HG03558 (cell line): ENCODE data around the gene NPIPA8.
"Not testable (repeated sequence)": the region's sequence is repeated elsewhere in the genome, so short reads cannot be mapped to it uniquely, and the experiment has no call there.

Source experiments
- ATAC-seq: cut with Tn5 transposase; IDR thresholded peaks from one replicate; pipeline ENCODE4 v1.9.1; 2021; ENCODE audit warnings: moderate number of reproducible peaks; ENCODE audit not compliant: unreplicated experiment; ENCODE audit errors: extremely low read depth

NPIPA8 gene

DNA sequence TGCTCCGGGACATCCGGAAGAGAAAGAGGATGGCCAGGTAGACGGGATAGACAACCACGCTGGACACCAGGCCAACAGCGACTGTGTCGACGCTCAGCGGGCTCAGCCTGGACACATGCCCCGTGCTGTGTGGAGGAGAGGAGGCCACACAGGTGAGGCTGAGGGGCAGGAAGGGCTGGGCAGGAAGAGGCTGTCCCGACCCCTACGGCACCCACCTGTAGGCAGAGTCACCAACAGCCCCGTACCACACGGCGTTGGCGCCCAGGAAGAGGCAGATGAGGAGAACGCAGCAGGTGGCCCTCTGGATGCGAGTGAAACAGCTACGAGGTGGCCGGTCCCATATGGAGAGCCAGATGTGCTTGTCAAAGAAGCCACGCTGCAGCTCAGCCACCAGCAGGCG, at the start of gene NPIPA8:
Gene NPIPA8 (minus strand): TSS at position 101 of the 400 bp plus-strand sequence. CDS start 4,074 bp downstream, outside the sequence.
- ATAC-seq = not testable (repeated sequence)

DNA sequence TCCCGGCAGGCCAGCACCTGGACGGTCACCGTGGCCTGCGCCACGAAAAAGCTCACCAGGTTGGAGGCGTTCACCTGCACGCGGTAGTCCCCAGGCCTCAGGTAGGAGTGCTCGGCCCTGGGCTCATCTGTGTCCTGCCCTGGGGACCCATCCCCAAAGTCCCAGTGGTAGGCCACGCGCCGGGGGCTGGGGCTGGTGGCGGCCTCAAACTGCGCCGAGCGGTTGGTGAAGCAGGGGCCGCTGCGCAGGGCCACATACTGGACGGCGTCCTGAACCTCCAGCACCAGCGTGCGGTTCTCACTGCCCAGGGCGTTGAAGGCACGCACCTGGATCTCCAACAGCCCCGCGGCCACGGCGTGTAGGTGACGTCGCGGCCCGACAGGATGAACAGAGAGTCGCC, 48.7 kb upstream of the NPIPA8 start:
- not testable (repeated sequence) for ATAC-seq

DNA sequence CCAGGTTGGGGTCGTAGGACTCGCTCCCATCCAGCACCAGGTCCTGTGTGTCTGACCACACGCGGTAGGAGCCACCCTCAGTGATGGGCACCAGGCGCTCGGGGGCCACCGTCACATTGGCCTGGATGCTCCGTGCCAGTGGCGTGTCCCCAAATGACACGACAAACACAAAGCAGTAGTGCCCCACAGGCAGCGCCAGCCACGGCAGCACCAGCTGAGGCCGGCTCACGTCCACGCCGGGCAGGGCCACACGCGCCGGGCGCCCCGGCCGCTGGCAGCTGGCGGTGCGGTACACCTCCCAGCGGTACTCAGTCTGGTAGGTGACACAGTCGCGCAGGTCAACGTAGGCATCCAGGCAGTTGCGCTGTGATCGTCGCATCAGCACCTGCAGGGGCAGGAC, 48.3 kb upstream of the NPIPA8 start:
- ATAC-seq = not testable (repeated sequence)

DNA sequence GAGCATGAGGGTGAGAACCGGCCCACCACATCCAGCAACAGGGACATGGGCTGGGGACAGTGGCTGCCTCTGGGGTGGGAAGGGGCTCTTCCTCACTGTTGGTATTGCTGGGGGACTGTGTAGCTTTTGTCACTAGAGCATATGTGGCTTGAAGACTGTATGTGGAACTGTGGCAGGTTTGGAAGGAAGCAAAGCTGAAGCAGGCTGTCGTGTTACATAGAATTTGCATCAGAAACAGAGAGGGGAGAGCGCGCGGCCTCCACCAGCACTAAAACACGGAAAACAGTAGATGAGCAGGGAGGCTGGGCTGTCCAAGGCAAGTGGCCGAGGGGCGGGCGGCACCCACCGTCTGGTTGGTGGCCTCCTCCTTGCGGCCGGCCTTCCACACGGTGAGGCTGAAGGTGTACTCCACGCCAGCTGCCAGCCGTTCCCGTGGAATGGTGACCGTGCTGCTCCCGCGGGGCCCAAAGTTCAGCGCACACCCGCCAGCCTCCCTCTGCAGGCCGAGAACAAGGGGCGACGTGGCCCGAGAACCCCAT, 47.6 kb upstream of the NPIPA8 start:
- ATAC-seq = not testable (repeated sequence)

DNA sequence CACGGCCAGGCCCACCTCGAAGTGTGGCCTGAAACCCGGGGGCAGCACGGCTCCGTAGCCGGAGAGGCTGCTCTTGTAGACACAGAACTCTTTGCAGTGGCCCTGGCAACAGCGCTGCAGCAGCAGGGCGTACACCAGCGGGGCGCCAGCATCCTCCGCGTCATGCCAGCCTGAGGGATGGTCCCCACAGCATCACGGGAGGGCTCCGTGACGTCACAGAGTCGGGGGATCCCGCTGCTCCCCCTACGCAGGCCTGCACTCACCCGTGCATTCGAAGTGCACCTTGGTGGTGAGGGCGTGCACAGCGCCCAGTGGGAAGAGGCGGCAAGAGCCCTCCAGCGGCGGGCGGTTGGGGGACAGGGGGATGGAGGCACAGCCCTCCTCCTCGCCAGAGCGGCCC, 46.2 kb upstream of the NPIPA8 start:
- not testable (repeated sequence) for ATAC-seq

DNA sequence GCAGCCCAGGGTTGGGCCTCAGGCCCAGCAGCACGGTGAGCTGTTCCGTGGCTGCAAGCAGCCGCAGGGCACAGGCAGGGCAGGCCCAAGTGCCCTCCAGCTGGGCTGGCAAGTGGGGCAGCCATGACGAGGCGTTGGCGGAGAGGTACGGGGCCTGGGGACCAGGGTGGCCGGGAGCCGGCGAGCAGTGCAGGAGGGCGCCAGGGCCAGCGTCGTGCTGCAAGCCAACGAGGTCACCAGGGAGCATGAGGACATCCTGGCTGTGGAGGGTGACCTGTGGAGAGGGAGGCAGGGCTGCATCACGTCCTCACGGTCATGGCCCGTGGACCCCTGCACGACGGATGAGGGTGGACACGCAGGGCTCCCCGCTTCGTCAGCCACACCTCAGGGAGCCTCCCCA, 11.2 kb upstream of the NPIPA8 start:
- not testable (repeated sequence) for ATAC-seq

DNA sequence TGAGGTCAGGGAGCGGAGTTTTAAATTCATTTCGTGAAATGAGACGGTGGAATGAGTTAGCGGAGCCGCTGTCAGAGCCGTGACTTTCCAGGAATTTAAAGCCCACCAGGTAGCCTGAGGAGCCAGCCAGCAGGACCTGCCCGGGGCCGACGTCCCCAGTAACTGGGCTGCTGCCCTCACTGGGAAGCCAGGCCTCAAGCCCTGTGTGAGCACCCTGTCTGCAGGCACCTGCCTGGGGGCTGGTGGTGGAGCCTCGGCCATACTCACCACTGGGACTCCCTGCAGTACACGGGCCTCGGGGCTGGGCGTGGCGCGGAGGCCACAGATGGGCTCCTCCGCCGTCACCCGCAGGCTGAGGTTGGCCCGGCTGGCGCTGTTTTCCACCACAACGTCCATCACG, 10.5 kb upstream of the NPIPA8 start:
- ATAC-seq = not testable (repeated sequence)

DNA sequence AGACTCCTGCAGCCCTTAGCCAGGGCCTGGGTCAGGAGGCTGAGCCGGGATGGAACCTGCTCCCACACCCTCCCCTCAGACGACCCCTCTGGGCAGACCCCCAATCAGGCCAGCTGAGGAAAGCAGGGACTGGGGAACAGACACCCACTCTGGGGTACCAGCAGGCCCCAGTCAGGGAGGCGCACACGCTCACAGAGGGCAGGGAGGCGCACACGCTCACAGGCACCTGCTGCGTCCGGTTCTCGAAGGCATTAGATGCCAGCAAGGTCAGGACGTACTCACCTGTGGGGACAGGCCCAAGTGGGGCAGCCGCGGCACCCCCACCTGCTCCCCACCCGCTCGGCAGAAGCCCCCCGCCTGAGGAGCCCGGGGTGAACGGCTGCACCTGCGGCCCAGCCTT, 8.1 kb upstream of the NPIPA8 start:
- ATAC-seq = not testable (repeated sequence)

DNA sequence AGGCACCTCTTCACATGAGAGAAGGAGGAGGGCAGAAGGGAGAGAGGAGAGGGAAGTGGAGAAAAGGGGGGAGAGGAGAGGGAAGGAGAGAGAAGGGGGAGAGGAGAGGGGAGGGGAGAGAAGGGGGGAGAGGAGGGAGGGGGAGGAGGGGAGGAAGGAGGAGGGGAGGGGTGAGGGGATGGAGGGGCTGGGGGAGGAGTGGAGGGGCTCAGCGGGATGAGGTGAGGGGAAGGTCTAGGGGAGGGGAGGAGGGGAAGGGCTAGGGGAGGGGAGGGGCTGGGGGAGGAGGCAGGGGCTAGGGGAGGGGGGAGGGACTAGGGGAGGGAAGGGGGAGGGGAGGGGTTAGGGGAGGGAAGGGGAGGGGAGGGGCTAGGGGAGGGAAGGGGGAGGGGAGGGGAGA, 5.5 kb upstream of the NPIPA8 start:
- not testable (repeated sequence) for ATAC-seq

DNA sequence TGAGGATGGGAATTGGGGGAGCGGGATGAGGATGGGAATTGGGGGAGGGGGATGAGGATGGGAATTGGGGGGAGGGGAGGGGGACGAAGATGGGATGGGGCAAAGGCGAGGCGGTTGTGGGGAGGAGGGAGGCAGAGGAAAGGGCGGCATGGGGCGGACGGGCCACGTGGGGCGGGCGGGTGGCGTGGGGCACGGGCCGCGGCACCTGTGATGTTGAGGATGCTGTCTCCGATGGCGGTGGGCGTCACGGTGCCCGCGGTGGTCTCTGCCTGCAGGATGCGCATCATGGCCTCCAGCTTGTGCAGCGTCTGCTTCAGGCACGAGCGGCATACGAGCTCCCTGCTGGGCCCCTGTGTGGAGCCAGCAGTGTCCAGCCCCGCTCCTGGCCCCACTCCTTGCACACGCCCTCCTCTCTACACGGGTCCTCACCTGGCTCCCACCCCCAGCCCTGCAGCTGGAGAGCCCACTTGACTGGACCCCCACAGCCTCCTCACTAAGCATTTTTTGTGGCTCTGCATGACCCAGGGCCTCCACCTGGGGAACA, 5.0 kb upstream of the NPIPA8 start:
- not testable (repeated sequence) for ATAC-seq

DNA sequence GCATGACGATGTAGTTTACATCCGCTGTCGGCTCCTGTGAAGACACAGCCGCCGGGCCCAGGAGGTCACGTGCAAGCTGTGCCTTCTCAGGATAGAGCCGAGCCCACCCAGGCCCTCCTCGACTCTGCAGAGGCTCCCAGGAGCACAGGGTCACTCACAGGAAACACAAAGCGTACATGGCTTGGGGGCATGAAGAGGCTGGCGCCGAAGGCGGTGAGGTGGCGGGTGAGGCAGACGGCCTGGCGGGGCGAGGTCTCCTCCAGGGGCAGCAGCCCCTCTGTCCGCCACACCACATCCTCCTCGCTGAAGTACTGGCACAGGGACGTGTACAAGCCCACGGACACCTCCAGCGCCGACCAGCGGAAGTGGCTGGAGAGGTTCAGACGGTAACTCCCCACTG, 2.7 kb upstream of the NPIPA8 start:
- not testable (repeated sequence) for ATAC-seq

DNA sequence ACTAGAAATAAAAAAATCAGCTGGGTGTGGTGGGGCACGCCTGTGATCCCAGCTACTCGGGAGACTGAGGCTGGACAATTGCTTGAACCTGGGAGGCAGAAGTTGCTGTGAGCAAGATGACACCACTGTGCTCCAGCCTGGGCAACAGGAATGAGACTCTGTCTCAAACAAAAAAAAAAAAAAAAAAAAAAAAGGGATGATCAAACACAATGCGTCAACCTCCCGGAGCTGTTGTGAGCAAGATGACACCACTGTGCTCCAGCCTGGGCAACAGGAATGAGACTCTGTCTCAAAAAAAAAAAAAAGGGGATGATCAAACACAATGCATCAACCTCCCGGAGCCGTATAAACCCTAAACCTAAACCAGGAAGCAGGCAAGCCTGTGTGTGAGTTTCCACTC, 24.7 kb downstream of the NPIPA8 start:
- not testable (repeated sequence) for ATAC-seq

DNA sequence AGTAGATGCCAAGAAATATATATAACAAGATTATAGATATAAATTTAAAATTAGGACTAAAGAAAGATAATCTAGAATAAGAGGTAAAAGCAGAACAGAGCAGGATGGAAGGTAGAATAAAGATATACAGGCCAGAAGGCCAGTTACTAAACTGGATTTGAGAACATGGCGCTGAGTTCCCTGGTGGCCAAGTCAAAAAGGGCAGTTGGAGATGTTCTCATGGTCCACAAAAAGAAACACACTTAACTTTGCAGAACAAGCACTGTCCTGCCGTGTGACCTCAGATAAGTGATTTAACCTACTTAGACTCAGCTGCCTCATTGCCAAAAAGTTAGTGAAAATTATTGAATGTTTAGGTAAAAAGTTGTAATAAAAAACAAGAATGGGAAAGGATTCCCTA, 27.4 kb downstream of the NPIPA8 start:
- ATAC-seq = not testable (repeated sequence)

DNA sequence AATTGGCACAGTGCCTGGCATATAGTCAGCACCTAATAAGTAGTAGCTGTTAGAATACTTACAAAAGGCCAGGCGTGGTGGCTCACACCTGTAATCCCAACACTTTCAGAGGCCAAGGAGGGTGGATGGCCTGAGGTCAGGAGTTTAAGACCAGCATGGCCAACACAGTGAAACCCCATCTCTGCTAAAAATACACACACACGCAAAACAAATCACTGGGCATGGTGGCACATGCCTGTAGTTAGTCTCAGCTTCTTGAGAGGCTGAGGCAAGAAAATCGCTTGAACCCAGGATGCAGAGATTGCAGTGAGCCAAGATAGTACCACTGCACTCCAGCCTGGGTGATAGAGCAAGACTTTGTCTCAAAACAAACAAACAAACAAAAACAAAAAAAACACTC, 29.3 kb downstream of the NPIPA8 start:
- not testable (repeated sequence) for ATAC-seq

DNA sequence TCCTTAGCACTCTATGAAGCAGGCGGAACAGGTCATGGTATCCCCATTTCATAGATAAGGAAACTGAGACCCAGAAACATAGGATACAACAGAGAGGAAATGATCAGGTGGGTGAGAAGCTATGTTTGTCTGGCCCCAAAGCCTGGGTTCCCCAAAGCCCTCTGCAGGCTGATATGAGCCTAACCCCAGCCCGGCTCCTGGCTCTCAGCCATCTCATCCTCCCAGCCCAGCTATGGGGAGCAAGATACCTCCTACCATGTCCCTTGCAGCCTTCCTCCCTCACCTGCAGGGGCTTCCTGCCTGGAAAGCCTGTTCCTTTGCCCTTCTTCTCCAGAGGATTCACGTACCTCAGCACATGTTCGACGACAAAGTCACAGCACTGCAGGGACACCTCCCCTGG, 30.5 kb downstream of the NPIPA8 start:
- not testable (repeated sequence) for ATAC-seq

DNA sequence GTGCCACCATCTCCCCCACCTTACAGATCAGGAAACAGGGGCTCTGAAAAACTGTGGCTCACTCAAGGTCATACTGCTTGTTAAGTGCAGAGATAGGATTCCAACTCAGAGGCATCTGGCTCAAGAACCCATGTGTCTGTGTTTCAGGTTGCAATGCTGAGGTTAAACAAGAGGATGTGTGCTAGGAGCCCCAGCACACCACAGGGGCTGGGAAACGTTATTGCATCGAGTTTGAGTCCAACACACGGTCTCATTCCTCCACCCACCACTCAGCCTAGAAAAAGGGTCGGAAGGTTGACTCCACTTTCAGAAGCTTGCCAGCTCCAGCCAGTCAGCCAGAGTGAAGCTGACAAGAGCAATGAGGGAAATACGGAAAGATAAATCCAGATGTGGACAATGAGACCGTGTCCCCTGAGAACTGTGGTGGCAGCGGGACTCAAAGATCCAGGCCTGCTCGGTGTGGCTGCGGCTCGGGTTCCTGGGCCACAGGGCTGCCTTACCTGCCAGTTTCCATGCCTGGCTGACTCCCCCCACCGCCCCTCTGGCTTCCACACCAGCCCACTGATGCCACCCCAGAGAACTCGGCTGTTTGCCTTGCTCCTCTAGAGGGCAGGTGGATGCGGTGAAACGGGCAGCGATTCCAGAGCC, 33.4 kb downstream of the NPIPA8 start:
- ATAC-seq = not testable (repeated sequence)

DNA sequence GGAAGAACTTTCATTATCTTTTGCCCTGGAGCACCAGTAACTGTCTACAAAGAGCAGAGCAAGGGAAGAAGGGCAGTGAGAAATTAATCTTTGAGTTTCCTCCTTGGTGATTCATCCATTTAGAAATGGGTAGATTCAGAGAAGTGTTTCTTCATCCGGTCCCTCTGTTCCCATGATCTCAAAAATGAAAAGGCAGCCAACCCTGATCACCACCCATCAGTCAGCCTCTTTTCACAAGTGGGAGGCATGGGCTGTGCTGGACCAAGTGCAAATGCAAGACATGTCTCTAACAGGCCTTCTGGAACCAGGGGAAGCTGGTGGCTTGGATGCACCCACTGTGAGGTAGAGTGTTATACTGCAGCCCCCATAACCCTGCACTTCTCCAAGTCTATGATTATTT, 38.8 kb downstream of the NPIPA8 start:
- not testable (repeated sequence) for ATAC-seq

DNA sequence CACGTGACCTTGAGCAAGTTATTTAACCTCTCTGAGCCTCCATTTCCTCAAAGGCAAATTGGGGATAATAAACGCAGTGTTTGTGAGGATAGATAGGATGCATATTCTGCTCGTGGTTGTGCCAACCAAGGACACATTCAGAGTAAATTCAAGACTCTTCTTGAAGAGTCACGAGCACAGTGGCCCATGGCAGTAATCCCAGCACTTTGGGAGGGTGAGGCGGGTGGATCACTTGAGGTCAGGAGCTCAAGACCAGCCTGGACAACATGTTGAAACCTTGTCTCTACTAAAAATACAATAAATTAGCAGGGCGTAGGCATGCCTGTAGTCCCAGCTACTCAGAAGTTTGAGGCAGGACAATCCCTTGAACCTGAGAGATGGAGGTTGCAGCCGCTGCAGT, 39.6 kb downstream of the NPIPA8 start:
- ATAC-seq = not testable (repeated sequence)

DNA sequence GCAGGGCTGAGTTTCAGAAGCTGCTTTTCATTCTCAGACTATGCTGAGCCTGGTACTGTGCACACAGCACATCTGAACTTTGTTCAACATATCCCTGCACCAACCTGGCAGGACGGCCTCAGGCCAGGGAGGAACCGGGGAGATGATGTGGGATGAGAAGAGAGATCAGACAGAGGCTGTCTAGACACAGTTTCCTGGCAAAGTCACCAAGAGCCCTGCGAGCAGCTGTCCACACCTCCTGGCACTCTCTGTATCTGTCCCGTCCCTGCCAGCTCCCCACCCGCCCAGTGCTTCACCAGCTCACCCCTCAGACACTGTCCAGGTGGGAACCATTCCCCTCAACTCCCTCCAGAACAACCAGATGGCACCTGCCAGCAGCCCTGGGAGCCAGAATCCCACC, 42.2 kb downstream of the NPIPA8 start:
- ATAC-seq = not testable (repeated sequence)

DNA sequence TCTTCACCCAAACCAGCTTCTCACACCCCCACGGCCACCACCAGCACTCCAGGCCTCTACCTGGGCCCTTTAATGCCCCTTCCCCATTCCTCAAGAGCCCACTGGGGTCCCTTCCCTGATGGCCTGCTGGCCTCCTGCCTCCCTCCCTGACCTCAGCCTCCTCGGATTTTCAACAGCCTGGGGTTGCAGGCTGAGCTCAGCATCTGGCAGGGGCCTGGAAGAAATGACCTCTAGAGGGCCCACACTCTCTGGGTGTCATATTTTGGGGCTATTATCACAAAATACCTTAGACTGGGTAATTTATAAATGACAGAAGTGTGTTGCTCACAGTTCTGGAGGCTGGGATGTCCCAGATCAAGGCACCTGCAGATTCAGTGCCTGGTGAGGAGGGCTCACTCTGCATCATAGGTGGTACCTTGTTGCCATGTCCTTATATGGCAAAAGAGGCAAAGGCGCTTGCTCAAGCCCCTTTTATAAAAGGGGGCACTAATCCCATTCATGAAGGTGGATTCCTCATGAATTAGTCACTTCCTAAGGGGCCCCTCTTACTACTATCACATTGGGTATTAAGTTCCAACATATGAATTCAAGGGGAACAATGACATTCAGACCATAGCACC, 43.1 kb downstream of the NPIPA8 start:
- not testable (repeated sequence) for ATAC-seq

DNA sequence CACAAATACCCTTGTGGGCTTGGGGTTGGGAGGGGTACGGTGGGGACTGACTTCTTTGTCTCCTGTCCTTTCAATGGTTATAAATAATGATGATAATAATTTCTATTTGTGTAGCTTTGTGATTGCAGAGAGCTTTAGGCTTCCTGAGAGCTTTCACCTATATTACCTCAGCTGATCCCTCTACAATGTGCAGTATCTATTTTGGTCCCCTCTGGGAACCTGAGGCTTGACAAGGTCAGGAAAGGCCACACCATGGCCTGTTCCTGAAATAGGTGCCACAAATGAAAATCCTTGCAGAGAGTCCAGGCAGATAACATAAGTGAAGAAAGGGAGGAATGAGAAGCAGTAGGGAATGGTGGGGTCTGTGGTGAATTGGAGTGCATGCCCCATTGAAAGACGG, 45.6 kb downstream of the NPIPA8 start:
- not testable (repeated sequence) for ATAC-seq
